Duodenal mucosa (tissue), 2 donors: Measurements from ENCODE around the gene TMEM54.
"Not testable (repeated sequence)": the region's sequence is repeated elsewhere in the genome, so short reads cannot be mapped to it uniquely, and the experiment has no call there.

Experiments used
- H3K27ac ChIP-seq: one replicate; pipeline ENCODE4 v1.7.0; 2013; ENCODE audit warnings: low read depth, low read length
- H3K27me3 ChIP-seq, 2 donors: one replicate each; pipeline ENCODE4 v1.7.0; 2013; ENCODE audit warnings: low read length in 2 of 2, control low read depth in 1 of 2; ENCODE audit not compliant: insufficient read depth in 2 of 2, control insufficient read depth in 1 of 2
- H3K36me3 ChIP-seq, 2 donors: one replicate each; pipeline ENCODE4 v1.7.0; 2013; ENCODE audit warnings: low read length in 2 of 2, control low read depth in 1 of 2; ENCODE audit not compliant: insufficient read depth in 2 of 2, control insufficient read depth in 1 of 2
- H3K4me1 ChIP-seq, 2 donors: one replicate each; pipeline ENCODE4 v1.7.0; 2013; ENCODE audit warnings: low read length in 2 of 2, control low read depth in 1 of 2; ENCODE audit not compliant: insufficient read depth in 2 of 2, control insufficient read depth in 1 of 2
- H3K4me3 ChIP-seq, 2 donors: one replicate each; pipeline ENCODE4 v1.7.0; 2013; ENCODE audit warnings: low read length in 2 of 2, low read depth in 1 of 2
- H3K9ac ChIP-seq, 2 donors: one replicate each; pipeline ENCODE4 v1.7.0; 2013; ENCODE audit warnings: low read length in 2 of 2, low read depth in 1 of 2
- H3K9me3 ChIP-seq, 2 donors: one replicate each; pipeline ENCODE4 v1.7.0; 2013; ENCODE audit warnings: low read length in 2 of 2, control low read depth in 1 of 2; ENCODE audit not compliant: control insufficient read depth in 1 of 2

The TMEM54 gene

DNA sequence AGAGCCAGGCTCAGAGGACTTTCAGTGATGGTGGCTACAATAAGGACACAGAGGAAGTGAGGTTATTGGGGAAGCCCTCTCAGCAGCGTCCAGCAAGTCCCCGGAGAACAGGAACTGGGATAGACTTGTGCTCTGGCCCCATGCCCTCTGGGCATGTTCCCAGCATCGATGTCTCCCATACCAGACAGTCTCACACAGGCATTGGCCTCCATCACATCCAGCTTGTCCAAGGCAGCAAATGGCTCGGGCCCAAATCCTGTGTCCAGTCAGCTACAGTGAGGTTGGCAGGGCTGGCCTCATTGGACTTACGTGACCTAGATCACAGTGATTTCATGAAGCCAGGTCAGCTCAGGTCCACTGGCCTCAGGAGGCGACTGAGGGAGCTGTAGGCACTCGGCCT is 19.6 kb upstream of the TMEM54 start:
- no peak overlapping the region for H3K27ac ChIP-seq
- no peak overlapping the region for H3K9ac ChIP-seq
- no peaks in the 10 kb centered on the region for H3K36me3 ChIP-seq
- no peak overlapping the region for H3K4me3 ChIP-seq
- H3K9me3 ChIP-seq: no peaks in the 10 kb centered on the region
- H3K27me3 ChIP-seq: peaks cover 0 to 3% of the 10 kb centered on the region in 2 donors
- peaks cover 29 to 33% of the 10 kb centered on the region in 2 donors for H3K4me1 ChIP-seq

DNA sequence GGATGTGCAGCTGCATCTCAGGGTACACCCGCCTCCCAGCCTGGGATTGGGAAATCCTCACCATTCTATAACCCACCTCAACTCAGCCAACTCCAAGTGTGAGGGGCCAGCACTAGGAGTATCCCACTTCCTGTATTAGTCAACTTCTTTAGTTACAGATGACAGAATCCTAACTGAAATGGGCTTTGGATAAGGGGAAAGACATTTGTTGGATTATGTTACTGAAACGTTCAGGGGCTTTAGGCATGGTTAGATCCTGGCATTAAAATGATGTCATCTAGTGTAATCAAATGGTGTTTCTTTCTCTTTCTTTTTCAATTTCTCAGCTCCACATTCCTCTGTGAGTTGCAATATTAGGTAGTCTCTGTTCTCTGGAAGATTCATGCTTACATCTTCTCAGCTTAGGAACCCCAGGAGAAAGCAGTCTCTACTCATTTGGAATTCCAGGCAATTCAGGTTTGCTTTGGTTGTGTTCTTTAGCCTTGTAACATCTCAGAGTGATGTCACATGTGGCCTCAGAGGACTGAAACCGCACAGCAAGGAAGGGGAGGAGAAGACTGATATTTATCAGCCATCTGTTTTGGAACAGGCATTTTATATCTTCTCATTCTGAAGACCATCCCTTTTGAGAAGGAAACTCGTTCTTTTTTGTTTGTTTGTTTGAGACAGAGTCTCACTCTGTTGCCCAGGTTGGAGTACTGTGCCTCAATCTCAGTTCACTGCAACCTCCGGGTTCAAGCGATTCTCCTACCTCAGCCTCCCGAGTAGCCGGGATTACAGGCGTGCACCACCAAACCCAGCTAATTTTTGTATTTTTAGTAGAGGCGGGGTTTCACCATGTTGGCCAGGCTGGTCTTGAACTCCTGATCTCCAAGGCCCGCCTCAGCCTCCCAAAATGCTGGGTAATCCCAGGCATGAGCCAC is 18.9 kb upstream of the TMEM54 start:
- H3K4me3 ChIP-seq: no peak overlapping the region
- peaks cover 0 to 3% of the 10 kb centered on the region in 2 donors for H3K27me3 ChIP-seq
- H3K36me3 ChIP-seq: no peaks in the 10 kb centered on the region
- H3K4me1 ChIP-seq: peaks cover 24 to 27% of the 10 kb centered on the region in 2 donors
- no peak overlapping the region for H3K27ac ChIP-seq
- no peaks in the 10 kb centered on the region for H3K9me3 ChIP-seq
- no peak overlapping the region for H3K9ac ChIP-seq

DNA sequence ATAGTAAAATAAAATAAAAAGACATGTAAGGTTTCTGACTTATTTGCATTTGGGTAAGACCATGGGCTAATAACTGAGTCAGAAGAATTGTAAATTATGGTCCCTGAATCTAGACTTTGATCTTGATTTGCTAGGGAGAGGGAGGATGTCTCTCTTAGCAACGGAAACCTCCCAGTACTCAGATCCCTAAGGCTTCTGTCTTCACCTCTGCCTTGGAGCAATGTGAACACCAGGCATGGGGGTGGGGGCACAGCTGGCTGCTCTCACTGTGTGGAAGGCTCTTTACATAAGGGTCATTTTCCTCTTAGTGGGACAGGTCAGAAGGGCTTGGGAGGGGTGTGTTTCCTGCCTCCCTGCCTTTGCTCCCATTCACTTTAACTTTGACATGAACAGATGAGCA is 17.0 kb upstream of the TMEM54 start:
- H3K4me1 ChIP-seq: peaks cover 16 to 22% of the 10 kb centered on the region in 2 donors
- H3K36me3 ChIP-seq: no peaks in the 10 kb centered on the region
- H3K27ac ChIP-seq: no peak overlapping the region
- no peaks in the 10 kb centered on the region for H3K9me3 ChIP-seq
- peaks cover 0 to 3% of the 10 kb centered on the region in 2 donors for H3K27me3 ChIP-seq
- no peak overlapping the region for H3K4me3 ChIP-seq
- no peak overlapping the region for H3K9ac ChIP-seq

DNA sequence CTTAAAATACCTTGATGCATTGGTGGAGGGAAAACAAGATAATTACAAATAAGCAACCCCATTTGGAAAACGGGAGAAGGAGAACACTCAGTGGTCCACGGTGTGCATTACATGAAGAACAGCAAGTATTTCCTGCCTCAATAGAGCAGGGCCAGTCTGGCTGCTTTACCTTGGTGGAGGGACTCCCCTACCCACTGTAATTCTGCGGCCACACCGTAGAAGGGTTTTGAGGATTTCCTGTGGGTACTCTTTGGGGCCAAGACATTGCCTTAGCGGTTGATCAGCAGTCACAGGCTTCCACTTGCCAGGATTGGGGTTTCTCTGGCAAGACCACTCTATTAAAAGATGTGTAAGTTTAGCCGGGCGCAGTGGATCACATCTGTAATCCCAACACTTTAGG is 16.3 kb upstream of the TMEM54 start:
- Histone ChIP-seq H3K9ac (no peak overlapping the region), H3K27ac (no peak overlapping the region), H3K4me1 (peaks cover 16 to 22% of the 10 kb centered on the region in 2 donors), H3K27me3 (peaks cover 0 to 3% of the 10 kb centered on the region in 2 donors), H3K36me3 (no peaks in the 10 kb centered on the region), H3K9me3 (no peaks in the 10 kb centered on the region), H3K4me3 (no peak overlapping the region)

DNA sequence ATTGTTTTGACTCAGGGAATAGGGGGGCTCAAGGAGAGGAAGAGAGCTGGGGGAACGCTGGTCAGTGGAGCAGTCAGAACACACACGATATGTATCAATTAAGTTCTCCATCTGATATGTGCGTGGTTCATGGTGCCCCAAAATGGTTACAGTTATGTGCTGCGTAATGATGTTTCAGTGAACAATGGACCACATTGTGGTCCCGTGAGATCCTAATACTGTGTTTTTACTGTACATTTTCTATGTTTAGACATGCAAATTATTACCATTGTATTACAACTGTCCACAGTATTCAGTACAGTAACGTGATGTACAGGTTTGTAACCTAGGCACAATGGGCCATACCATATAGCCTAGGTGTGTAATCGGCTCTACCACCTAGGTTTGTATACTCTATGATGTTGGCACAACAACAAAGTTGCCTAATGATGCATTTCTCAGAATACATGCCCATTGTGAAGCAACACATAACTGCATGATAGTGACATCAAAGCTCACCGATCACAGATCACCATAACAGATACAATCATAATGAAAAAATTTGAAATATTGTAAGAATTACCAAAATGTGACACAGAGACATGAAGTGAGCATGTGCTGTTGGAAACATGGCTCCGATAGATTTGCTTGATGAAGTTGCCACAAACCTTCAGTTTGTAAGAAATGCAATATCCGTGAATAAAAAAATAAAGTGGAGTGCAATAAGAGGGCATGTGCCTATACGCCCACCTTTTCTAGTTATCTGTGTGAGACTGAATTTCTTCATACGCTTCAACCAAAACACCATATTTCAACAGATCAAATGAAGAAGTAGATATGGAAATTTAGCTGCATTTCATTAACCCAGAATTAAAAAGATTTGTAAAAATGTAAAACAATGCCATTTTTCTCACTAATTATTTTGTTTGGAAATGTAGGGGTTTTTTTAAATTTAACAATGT is 14.8 kb upstream of the TMEM54 start:
- no peak overlapping the region for H3K27ac ChIP-seq
- no peaks in the 10 kb centered on the region for H3K9me3 ChIP-seq
- no peaks in the 10 kb centered on the region for H3K36me3 ChIP-seq
- H3K27me3 ChIP-seq: peaks cover 0 to 3% of the 10 kb centered on the region in 2 donors
- H3K4me1 ChIP-seq: peaks cover 16 to 22% of the 10 kb centered on the region in 2 donors
- H3K4me3 ChIP-seq: no peak overlapping the region
- no peak overlapping the region for H3K9ac ChIP-seq

DNA sequence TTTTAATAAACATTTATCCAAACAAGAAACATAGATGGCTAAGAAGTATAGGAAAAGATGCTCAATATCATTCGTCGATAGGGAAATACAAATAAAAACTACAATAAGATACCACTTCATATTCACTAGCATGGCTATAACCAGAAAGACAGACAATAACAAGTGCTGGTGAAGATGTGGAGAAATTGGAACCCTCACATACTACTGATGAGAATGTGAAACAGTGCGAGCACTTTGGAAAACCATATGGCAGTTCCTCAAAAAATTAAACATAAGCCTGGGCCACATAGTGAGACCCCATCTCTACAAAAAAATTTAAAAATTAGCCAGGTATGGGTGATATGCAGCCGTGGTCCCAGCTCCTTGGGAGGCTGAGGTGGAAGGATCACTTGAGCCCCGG is 9.1 kb upstream of the TMEM54 start:
- H3K9me3 ChIP-seq: no peaks in the 10 kb centered on the region
- H3K27me3 ChIP-seq: no peaks in the 10 kb centered on the region
- H3K4me1 ChIP-seq: peaks cover 12 to 20% of the 10 kb centered on the region in 2 donors
- no peaks in the 10 kb centered on the region for H3K36me3 ChIP-seq
- H3K9ac ChIP-seq: no peak overlapping the region
- H3K27ac ChIP-seq: no peak overlapping the region
- no peak overlapping the region for H3K4me3 ChIP-seq

DNA sequence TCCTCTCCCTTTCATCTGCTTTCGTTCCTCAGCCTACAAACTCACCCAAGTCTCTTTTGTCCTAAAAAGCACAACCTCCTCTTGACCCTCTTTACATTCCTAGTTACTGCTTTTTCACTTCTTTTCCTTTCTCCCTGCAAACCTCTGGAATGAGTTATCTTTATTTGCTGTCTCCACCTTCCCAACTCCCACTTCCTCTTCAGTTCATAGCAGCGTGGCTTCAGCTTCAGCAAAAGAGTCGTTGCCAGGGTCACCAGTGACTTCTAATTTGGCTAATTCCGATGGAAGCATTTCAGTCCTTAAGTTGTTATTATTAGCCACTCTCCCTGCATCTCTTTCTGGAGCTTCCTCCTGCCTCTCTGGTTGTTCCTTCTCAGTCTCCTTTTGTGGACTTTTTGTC is 6.2 kb upstream of the TMEM54 start:
- Histone ChIP-seq H3K9ac (no peak overlapping the region), H3K4me1 (peaks cover 24 to 28% of the 10 kb centered on the region in 2 donors), H3K36me3 (no peaks in the 10 kb centered on the region), H3K27ac (no peak overlapping the region), H3K4me3 (no peak overlapping the region), H3K9me3 (no peaks in the 10 kb centered on the region), H3K27me3 (no peaks in the 10 kb centered on the region)

DNA sequence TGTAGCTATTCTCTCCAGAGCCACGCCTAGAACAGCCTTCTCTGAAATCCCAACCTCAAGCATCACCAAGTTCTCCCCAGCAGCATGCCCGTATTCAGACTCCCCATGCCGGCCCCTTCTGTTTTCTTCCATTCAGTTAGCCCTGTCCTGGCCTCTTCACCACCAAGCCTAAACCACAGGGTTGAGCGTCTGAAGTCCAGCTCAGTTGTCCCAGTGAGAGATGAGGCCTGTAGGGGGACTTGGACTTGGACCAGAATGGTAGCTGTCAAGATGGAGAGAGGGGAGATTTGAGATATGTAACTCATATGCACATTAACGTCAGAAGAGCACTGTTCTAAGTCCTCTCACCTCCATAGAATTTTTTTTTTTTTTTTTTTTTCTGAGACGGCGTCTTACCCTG is 5.5 kb upstream of the TMEM54 start:
- H3K9ac ChIP-seq: no peak overlapping the region
- H3K27ac ChIP-seq: no peak overlapping the region
- H3K27me3 ChIP-seq: no peaks in the 10 kb centered on the region
- peaks cover 27 to 28% of the 10 kb centered on the region in 2 donors for H3K4me1 ChIP-seq
- no peaks in the 10 kb centered on the region for H3K36me3 ChIP-seq
- no peaks in the 10 kb centered on the region for H3K9me3 ChIP-seq
- no peak overlapping the region for H3K4me3 ChIP-seq

DNA sequence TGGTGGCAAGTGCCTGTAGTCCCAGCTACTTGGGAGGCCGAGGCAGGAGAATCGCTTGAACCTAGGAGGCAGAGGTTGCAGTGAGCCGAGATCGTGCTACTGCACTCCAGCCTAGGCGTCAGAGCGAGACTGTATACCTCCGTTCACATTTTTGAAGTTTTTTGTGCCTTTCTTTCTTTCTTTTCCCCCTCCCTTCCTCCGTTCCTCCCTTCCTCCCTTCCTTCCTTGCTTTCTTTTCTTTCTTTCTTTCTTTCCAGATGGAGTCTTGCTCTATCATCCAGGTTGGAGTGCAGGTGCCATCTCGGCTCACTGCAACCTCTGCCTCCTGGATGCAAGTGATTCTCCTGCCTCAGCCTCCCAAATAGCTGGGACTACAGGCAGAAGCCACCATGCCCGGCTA is 4.4 kb upstream of the TMEM54 start:
- H3K9ac ChIP-seq, H3K4me3 ChIP-seq, H3K9me3 ChIP-seq, H3K27ac ChIP-seq, H3K36me3 ChIP-seq, H3K27me3 ChIP-seq: not testable (repeated sequence)
- H3K4me1 ChIP-seq: peaks cover 28 to 31% of the 10 kb centered on the region in 2 donors

DNA sequence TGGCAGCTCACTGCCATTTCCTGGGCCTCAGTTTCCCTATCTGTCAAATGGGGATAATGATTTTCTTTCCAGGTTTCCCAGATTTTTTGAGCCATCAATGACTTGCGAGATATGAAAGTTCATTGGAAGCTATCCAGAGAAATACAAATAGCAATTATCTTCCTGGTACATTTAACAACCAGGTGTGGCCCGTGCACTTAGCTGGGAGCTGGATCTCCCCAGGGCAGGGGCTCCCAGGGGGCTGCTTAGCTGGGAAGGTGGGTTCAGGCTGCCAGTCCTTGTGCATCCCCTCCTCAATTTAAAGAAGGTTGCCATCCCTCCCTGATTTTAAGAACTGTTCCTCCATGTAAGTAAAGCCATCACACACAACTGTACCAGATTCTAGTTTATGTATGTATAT is 3.6 kb upstream of the TMEM54 start:
- H3K27ac ChIP-seq: peak overlapping the region; percentile 64
- peaks cover 28 to 33% of the 10 kb centered on the region in 2 donors for H3K4me1 ChIP-seq
- no peaks in the 10 kb centered on the region for H3K9me3 ChIP-seq
- peak overlapping the region; percentile 34 to 39 for H3K9ac ChIP-seq
- no peaks in the 10 kb centered on the region for H3K27me3 ChIP-seq
- no peaks in the 10 kb centered on the region for H3K36me3 ChIP-seq
- peak overlapping the region in 1 of 2 donors; percentile 49 for H3K4me3 ChIP-seq
